Keratinocyte (primary cell): ENCODE results near the gene ODAD2. TPM values are rescaled to one million over a fixed set of nuclear protein-coding genes. Genes with fewer than 3 reads are reported as not detected.

Experiments used
- DNase-seq: peaks from one replicate; pipeline ENCODE4 v3.0.0-alpha.2; 2011; ENCODE audit warnings: low read depth, missing footprints, low spot score
- FAIRE-seq: peaks from 2 replicates; lab custom pipeline; 2011; peaks lifted over from hg19 to GRCh38; lab: Jason Lieb, UNC
- H2AFZ ChIP-seq: 2 replicates; pipeline ENCODE4 v1.6.0; 2012; ENCODE audit warnings: low read length, control low read depth, inconsistent platforms; ENCODE audit not compliant: control insufficient read depth
- H3K27ac ChIP-seq: 2 replicates; pipeline ENCODE4 v1.5.1; 2011; ENCODE audit warnings: low read length; ENCODE audit not compliant: control insufficient read depth, insufficient read depth
- H3K27me3 ChIP-seq: 3 replicates; pipeline ENCODE4 v1.6.0; 2011; ENCODE audit warnings: low read length; ENCODE audit not compliant: control insufficient read depth, insufficient read depth; ENCODE audit errors: extremely low read depth
- H3K36me3 ChIP-seq, 2 experiments: 2 replicates in 1 of 2; 3 replicates in 1 of 2; pipeline ENCODE4 v1.5.1; 2011; ENCODE audit warnings: low read length in 2 of 2, mild to moderate bottlenecking in 1 of 2; ENCODE audit not compliant: control insufficient read depth in 2 of 2, insufficient read depth in 2 of 2; ENCODE audit errors: extremely low read depth in 1 of 2
- H3K4me1 ChIP-seq: 3 replicates; pipeline ENCODE4 v1.5.1; 2011; ENCODE audit warnings: low read length; ENCODE audit not compliant: control insufficient read depth, insufficient read depth; ENCODE audit errors: extremely low read depth
- H3K4me2 ChIP-seq: 3 replicates; pipeline ENCODE4 v1.6.0; 2011; ENCODE audit warnings: low read depth, low read length; ENCODE audit not compliant: control insufficient read depth, insufficient read depth; ENCODE audit errors: extremely low read depth
- H3K4me3 ChIP-seq, 3 experiments: fragments of 200-600 bp in 1 of 3; sonication (generic) in 1 of 3; 2 replicates in 2 of 3; 3 replicates in 1 of 3; pipeline ENCODE4 v1.5.1; 2011 to 2016; ENCODE audit warnings: low read length in 3 of 3, mild to moderate bottlenecking in 3 of 3, control low read depth in 2 of 3, inconsistent platforms in 1 of 3, low read depth in 1 of 3, mixed read lengths in 1 of 3, mixed run types in 1 of 3, moderate library complexity in 1 of 3; ENCODE audit not compliant: control insufficient read depth in 2 of 3, insufficient read depth in 2 of 3; ENCODE audit errors: extremely low read depth in 1 of 3
- H3K79me2 ChIP-seq: 2 replicates; pipeline ENCODE4 v1.6.0; 2012; ENCODE audit warnings: low read length; ENCODE audit not compliant: control insufficient read depth, insufficient read depth
- H3K9ac ChIP-seq: 3 replicates; pipeline ENCODE4 v1.6.0; 2011; ENCODE audit warnings: low read length; ENCODE audit not compliant: control insufficient read depth, insufficient read depth; ENCODE audit errors: extremely low read depth
- H3K9me1 ChIP-seq: 3 replicates; pipeline ENCODE4 v1.6.0; 2011; ENCODE audit warnings: low read length; ENCODE audit not compliant: control insufficient read depth, insufficient read depth; ENCODE audit errors: extremely low read depth
- H3K9me3 ChIP-seq: 2 replicates; pipeline ENCODE4 v1.5.1; 2012; ENCODE audit warnings: low read depth, low read length; ENCODE audit not compliant: control insufficient read depth
- H4K20me1 ChIP-seq: 3 replicates; pipeline ENCODE4 v1.6.0; 2011; ENCODE audit warnings: low read length; ENCODE audit not compliant: control insufficient read depth, insufficient read depth; ENCODE audit errors: extremely low read depth
- CTCF ChIP-seq, 3 experiments: IDR thresholded peaks in 1 of 3; conservative IDR thresholded peaks in 1 of 3; optimal IDR thresholded peaks in 1 of 3; 2 replicates in 2 of 3; 3 replicates in 1 of 3; pipeline versions ENCODE3 to v1.5.1; 2011; ENCODE audit warnings: low read length in 3 of 3, mild to moderate bottlenecking in 3 of 3, moderate library complexity in 2 of 3, control low read depth in 1 of 3, inconsistent platforms in 1 of 3; ENCODE audit not compliant: insufficient read depth in 2 of 3; ENCODE audit errors: extremely low read depth in 1 of 3
- EZH2 ChIP-seq: IDR thresholded peaks from one replicate; pipeline ENCODE4 v1.6.1; 2012; ENCODE audit warnings: inconsistent platforms, mild to moderate bottlenecking, low read length, moderate library complexity
- dilution Hi-C: fragments of 300-500 bp; cut with MboI; formaldehyde crosslinking; loops from one replicate; pipeline ENCODE4 v1.7.0; 2020; ENCODE audit warnings: low sequenced_read_pairs; ENCODE audit not compliant: extremely low pct_ligation_motif_present
- polyA plus RNA-seq, 5 experiments: library from polyadenylated mRNA; depleted of rRNA in 3 of 5; stranded (reverse) in 3 of 5; stranded (forward) in 1 of 5; unstranded in 1 of 5; fragments of >200 nt; gene quantifications; 1 replicate in 1 of 5; 2 replicates in 3 of 5; 3 replicates in 1 of 5; pipeline versions ENCODE4 v1.2.1 to v1.2.3, GENCODE V29; 2011 to 2012; ENCODE audit warnings: missing spikeins in 2 of 5, low read depth in 1 of 5, low replicate concordance in 1 of 5

ODAD2 gene
- polyA plus RNA-seq, 1 donor (not counting 4 experiments of a cell fraction or from before 2014, with no cell fraction given): not detected

- H3K9me3 ChIP-seq: no peaks in the 10 kb centered on the region
- DNase-seq (no peak), FAIRE-seq (no peak)
- H3K27ac ChIP-seq: no peak overlapping the region
- H3K79me2 ChIP-seq: no peaks in the 10 kb centered on the region
- H3K4me1 ChIP-seq: no peaks in the 10 kb centered on the region
- H3K4me3 ChIP-seq: no peak overlapping the region
- no peaks in the 10 kb centered on the region for H3K9me1 ChIP-seq
- H3K9ac ChIP-seq: no peak overlapping the region
- dilution Hi-C loops: no loop called here
- no peak overlapping the region for H3K4me2 ChIP-seq
- no peak for TF ChIP-seq CTCF (optimal IDR thresholded peaks at IDR 0.05 in 1 of 3, IDR thresholded peaks at IDR 0.05 in 1 of 3, conservative IDR thresholded peaks at IDR 0.05 in 1 of 3; ENCODE audit: extremely low read depth in 1 of 3, insufficient read depth in 2 of 3, low read length in 3 of 3)
- no peak for TF ChIP-seq EZH2
- no peaks in the 10 kb centered on the region for H3K27me3 ChIP-seq
- H4K20me1 ChIP-seq: no peaks in the 10 kb centered on the region
- no peaks in the 10 kb centered on the region for H3K36me3 ChIP-seq
- no peak overlapping the region for H2AFZ ChIP-seq
Observed at GRCh38 chr10:27816320-27816719, 182.6 kb downstream of the ODAD2 start.

GRCh38 chr10:27815846-27816245 is 183.0 kb downstream of the ODAD2 start:
- Histone ChIP-seq H4K20me1 (no peaks in the 10 kb centered on the region), H3K9me3 (no peaks in the 10 kb centered on the region), H3K79me2 (no peaks in the 10 kb centered on the region), H3K27me3 (no peaks in the 10 kb centered on the region), H3K36me3 (no peaks in the 10 kb centered on the region), H3K27ac (no peak overlapping the region), H3K9ac (no peak overlapping the region), H3K4me3 (no peak overlapping the region), H3K4me2 (no peak overlapping the region), H3K4me1 (no peaks in the 10 kb centered on the region), H3K9me1 (no peaks in the 10 kb centered on the region), H2AFZ (no peak overlapping the region)
- dilution Hi-C loops: no loop called here
- TF ChIP-seq EZH2: no peak
- TF ChIP-seq CTCF (optimal IDR thresholded peaks at IDR 0.05 in 1 of 3, IDR thresholded peaks at IDR 0.05 in 1 of 3, conservative IDR thresholded peaks at IDR 0.05 in 1 of 3; ENCODE audit: extremely low read depth in 1 of 3, insufficient read depth in 2 of 3, low read length in 3 of 3): no peak
- DNase-seq (no peak), FAIRE-seq (no peak)
